ENCODE data around the gene VMAC. TPM values are rescaled to one million over a fixed set of nuclear protein-coding genes. Genes with fewer than 3 reads are reported as not detected.

VMAC gene
- total RNA-seq, 1 donor from 2014 or later, result 4.5 TPM

GRCh38 chr19:5907241-5907640, 2.6 kb downstream of the VMAC start:
- Histone ChIP-seq H3K27me3 (ENCODE audit: control insufficient read depth, insufficient read depth, low read length) (no peaks in the 10 kb centered on the region), H3K4me3 (ENCODE audit: low read depth, low read length) (no peak overlapping the region), H3K36me3 (ENCODE audit: control insufficient read depth, insufficient read depth, low read length) (no peaks in the 10 kb centered on the region)
- TF ChIP-seq, protein P1, sequence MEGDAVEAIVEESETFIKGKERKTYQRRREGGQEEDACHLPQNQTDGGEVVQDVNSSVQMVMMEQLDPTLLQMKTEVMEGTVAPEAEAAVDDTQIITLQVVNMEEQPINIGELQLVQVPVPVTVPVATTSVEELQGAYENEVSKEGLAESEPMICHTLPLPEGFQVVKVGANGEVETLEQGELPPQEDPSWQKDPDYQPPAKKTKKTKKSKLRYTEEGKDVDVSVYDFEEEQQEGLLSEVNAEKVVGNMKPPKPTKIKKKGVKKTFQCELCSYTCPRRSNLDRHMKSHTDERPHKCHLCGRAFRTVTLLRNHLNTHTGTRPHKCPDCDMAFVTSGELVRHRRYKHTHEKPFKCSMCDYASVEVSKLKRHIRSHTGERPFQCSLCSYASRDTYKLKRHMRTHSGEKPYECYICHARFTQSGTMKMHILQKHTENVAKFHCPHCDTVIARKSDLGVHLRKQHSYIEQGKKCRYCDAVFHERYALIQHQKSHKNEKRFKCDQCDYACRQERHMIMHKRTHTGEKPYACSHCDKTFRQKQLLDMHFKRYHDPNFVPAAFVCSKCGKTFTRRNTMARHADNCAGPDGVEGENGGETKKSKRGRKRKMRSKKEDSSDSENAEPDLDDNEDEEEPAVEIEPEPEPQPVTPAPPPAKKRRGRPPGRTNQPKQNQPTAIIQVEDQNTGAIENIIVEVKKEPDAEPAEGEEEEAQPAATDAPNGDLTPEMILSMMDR (IDR thresholded peaks at IDR 0.05; ENCODE audit: insufficient read depth, low read length, severe bottlenecking), result no peak
- DNase-seq (ENCODE audit: low read depth), result no peak
- no peak for FAIRE-seq

DNA sequence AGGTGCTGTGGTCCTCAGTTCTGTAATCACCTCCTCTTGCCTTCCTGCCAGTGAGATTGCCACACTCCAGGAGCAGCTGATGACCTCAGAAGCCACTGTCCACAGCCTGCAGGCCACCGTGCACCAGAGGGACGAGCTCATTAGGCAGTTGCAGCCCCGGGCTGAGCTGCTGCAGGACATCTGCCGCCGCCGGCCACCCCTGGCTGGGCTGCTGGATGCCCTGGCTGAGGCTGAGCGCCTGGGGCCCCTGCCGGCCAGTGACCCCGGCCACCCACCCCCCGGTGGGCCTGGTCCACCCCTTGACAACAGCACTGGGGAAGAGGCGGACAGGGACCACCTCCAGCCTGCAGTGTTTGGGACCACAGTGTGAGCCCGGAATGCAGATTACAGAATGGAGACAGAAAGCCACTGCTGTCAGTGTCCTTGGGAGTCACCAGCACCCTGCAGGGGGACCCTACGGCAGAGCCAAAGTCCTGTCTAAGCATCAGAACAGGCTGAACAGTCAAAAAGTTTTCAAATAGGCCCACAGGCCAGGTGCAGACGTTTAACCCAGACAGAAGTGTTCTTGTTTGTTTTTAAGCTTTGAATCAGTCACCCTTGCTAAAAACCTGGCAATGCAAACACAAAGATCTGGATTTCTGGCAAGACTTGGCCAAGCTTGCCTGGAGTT, 4.2 kb downstream of the VMAC start:
- TF ChIP-seq, protein P1 (IDR thresholded peaks at IDR 0.05; ENCODE audit: insufficient read depth, low read length, severe bottlenecking), result no peak
- Histone ChIP-seq H3K4me3 (ENCODE audit: low read depth, low read length) (no peak overlapping the region), H3K27me3 (ENCODE audit: control insufficient read depth, insufficient read depth, low read length) (no peaks in the 10 kb centered on the region), H3K36me3 (ENCODE audit: control insufficient read depth, insufficient read depth, low read length) (no peaks in the 10 kb centered on the region)
- no peak for DNase-seq (ENCODE audit: low read depth)
- FAIRE-seq, result no peak

DNA sequence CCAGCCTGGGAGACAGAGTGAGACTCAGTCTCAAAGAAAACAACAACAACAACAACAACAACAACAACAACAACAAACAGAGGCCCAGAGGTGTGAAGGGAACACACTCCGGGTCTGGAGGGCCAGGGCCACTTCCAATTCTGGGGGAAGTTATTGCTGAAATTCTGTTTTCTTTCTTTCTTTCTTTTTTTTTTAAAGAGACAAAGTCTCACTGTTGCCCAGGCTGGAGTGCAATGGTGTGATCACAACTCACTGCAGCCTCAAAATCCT, 5.9 kb downstream of the VMAC start:
- FAIRE-seq (no peak), DNase-seq (ENCODE audit: low read depth) (no peak)
- Histone ChIP-seq H3K27me3 (ENCODE audit: control insufficient read depth, insufficient read depth, low read length) (no peaks in the 10 kb centered on the region), H3K4me3 (ENCODE audit: low read depth, low read length) (no peak overlapping the region), H3K36me3 (ENCODE audit: control insufficient read depth, insufficient read depth, low read length) (no peaks in the 10 kb centered on the region)
- TF ChIP-seq, protein P1 (IDR thresholded peaks at IDR 0.05; ENCODE audit: insufficient read depth, low read length, severe bottlenecking), result no peak

DNA sequence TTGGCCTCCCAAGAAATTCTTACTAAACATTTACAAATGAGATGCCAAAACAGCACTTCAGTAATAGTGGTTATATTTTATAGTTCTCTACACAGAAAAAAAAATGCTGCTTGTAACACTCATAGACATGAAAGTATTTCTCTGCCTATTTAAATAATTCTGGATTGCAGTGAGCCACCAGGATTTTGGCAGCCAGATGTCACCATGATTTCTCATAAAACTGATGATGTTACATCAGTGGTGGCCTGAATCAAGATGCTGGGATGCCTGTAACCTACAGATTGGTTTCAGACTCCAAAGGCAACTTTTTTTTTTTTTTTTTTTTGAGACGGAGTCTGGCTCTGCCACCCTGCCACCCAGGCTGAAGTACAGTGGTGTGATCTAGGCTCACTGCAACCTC, 6.7 kb downstream of the VMAC start:
- FAIRE-seq, result no peak
- no peak for DNase-seq (ENCODE audit: low read depth)
- TF ChIP-seq, protein P1 (IDR thresholded peaks at IDR 0.05; ENCODE audit: insufficient read depth, low read length, severe bottlenecking), result no peak
- peaks cover 2% of the 10 kb centered on the region for H3K36me3 ChIP-seq (ENCODE audit: control insufficient read depth, insufficient read depth, low read length)
- H3K27me3 ChIP-seq (ENCODE audit: control insufficient read depth, insufficient read depth, low read length), result no peaks in the 10 kb centered on the region
- H3K4me3 ChIP-seq (ENCODE audit: low read depth, low read length), result no peak overlapping the region

- FAIRE-seq (no peak), DNase-seq (ENCODE audit: low read depth) (peak; percentile 64)
- H3K27me3 ChIP-seq (ENCODE audit: control insufficient read depth, insufficient read depth, low read length), result no peaks in the 10 kb centered on the region
- no peak within 1 kb of the TSS for H3K4me3 ChIP-seq (ENCODE audit: low read depth, low read length)
- peaks cover 16% of the 10 kb centered on the region for H3K36me3 ChIP-seq (ENCODE audit: control insufficient read depth, insufficient read depth, low read length)
- TF ChIP-seq, protein P1 (IDR thresholded peaks at IDR 0.05; ENCODE audit: insufficient read depth, low read length, severe bottlenecking), result no peak
Observed at GRCh38 chr19:5913739-5914357, 9.2 kb downstream of the VMAC start, which contains the start of gene CAPS. TSS of gene CAPS (plus strand) at chr19:5914254. CDS start at chr19:5914407, 153 bp downstream.

- Histone ChIP-seq H3K36me3 (ENCODE audit: control insufficient read depth, insufficient read depth, low read length) (peaks cover 20% of the 10 kb centered on the region), H3K4me3 (ENCODE audit: low read depth, low read length) (no peak overlapping the region), H3K27me3 (ENCODE audit: control insufficient read depth, insufficient read depth, low read length) (no peaks in the 10 kb centered on the region)
- TF ChIP-seq, protein P1 (IDR thresholded peaks at IDR 0.05; ENCODE audit: insufficient read depth, low read length, severe bottlenecking), result no peak
- FAIRE-seq (no peak), DNase-seq (ENCODE audit: low read depth) (no peak)
Observed at GRCh38 chr19:5914358-5914774, 9.7 kb downstream of the VMAC start.
